CD14-positive monocyte (primary cell): Measurements from ENCODE around the gene ITSN1. TPM values are rescaled to one million over a fixed set of nuclear protein-coding genes. Genes with fewer than 3 reads are reported as not detected.
A peak's percentile ranks its signal among the peaks of the same experiment; 100 is the strongest.

Experiments
- DNase-seq, 3 donors: peaks; one replicate each; pipeline ENCODE4 v3.0.0-alpha.2; 2011 to 2022
- H2AFZ ChIP-seq: 2 replicates; pipeline ENCODE4 v1.6.0; 2012; ENCODE audit warnings: mild to moderate bottlenecking, low read depth, low read length, inconsistent platforms; ENCODE audit not compliant: insufficient read depth, poor library complexity, severe bottlenecking
- H3K27ac ChIP-seq, 2 donors: 1 replicate in 1 of 2; 2 replicates in 1 of 2; pipeline ENCODE4 v1.5.1; 2012 to 2013; ENCODE audit warnings: low read length in 2 of 2, control low read depth in 1 of 2, inconsistent platforms in 1 of 2, low read depth in 1 of 2, mild to moderate bottlenecking in 1 of 2
- H3K27me3 ChIP-seq, 2 donors: one replicate each; pipeline versions ENCODE4 v1.6.0 to v1.6.1; 2011 to 2013; ENCODE audit warnings: low read length in 2 of 2; ENCODE audit not compliant: control insufficient read depth in 2 of 2, insufficient read depth in 2 of 2
- H3K36me3 ChIP-seq, 2 donors: replicated peaks in 1 of 2; 1 replicate in 1 of 2; 2 replicates in 1 of 2; pipeline versions ENCODE4 v1.5.1 to v1.6.1; 2012 to 2013; ENCODE audit warnings: low read length in 2 of 2, control low read depth in 1 of 2, inconsistent platforms in 1 of 2, mild to moderate bottlenecking in 1 of 2; ENCODE audit not compliant: insufficient read depth in 2 of 2, control insufficient read depth in 1 of 2
- H3K4me1 ChIP-seq, 2 donors: 1 replicate in 1 of 2; 2 replicates in 1 of 2; pipeline versions ENCODE4 v1.5.1 to v1.6.1; 2012 to 2013; ENCODE audit warnings: low read length in 2 of 2, control low read depth in 1 of 2, inconsistent platforms in 1 of 2, mild to moderate bottlenecking in 1 of 2, moderate library complexity in 1 of 2; ENCODE audit not compliant: insufficient read depth in 2 of 2, control insufficient read depth in 1 of 2
- H3K4me2 ChIP-seq: replicated peaks from 2 replicates; pipeline ENCODE3; 2012; ENCODE audit warnings: low read length, moderate library complexity, mild to moderate bottlenecking; ENCODE audit not compliant: poor library complexity, severe bottlenecking; ENCODE audit errors: extremely low read depth
- H3K4me3 ChIP-seq, 3 experiments: fragments of 200-600 bp in 1 of 3; sonication (generic) in 1 of 3; replicated peaks in 1 of 3; 1 replicate in 2 of 3; 2 replicates in 1 of 3; pipeline ENCODE4 v1.5.1; 2011 to 2013; ENCODE audit warnings: low read length in 3 of 3, mild to moderate bottlenecking in 3 of 3, control low read depth in 2 of 3, low read depth in 2 of 3, inconsistent platforms in 1 of 3, moderate library complexity in 1 of 3
- H3K79me2 ChIP-seq: 2 replicates; pipeline ENCODE4 v1.6.0; 2012; ENCODE audit warnings: mild to moderate bottlenecking, control low read depth, inconsistent platforms, low read length, moderate library complexity; ENCODE audit not compliant: insufficient read depth
- H3K9ac ChIP-seq: 2 replicates; pipeline ENCODE4 v1.6.0; 2017; ENCODE audit warnings: low read length, mild to moderate bottlenecking; ENCODE audit not compliant: insufficient read depth, poor library complexity, severe bottlenecking
- H3K9me3 ChIP-seq, 2 donors: replicated peaks in 1 of 2; 1 replicate in 1 of 2; 2 replicates in 1 of 2; pipeline versions ENCODE4 v1.5.1 to v1.6.1; 2012 to 2013; ENCODE audit warnings: low read length in 2 of 2, control low read depth in 1 of 2; ENCODE audit not compliant: control insufficient read depth in 1 of 2, insufficient read depth in 1 of 2
- H4K20me1 ChIP-seq: 2 replicates; pipeline ENCODE4 v1.6.0; 2012; ENCODE audit warnings: mild to moderate bottlenecking, low read length, control low read depth, moderate library complexity; ENCODE audit not compliant: insufficient read depth
- H3K27ac Mint-ChIP-seq, 7 donors: one replicate each; pipeline ENCODE4 v1.8.0; 2020; ENCODE audit warnings: mild to moderate bottlenecking in 7 of 7, mixed read lengths in 7 of 7, moderate library complexity in 6 of 7, inconsistent platforms in 2 of 7
- H3K27me3 Mint-ChIP-seq, 3 donors: one replicate each; pipeline ENCODE4 v1.8.0; 2021 to 2022; ENCODE audit warnings: low read depth in 3 of 3, mild to moderate bottlenecking in 3 of 3, mixed read lengths in 3 of 3, moderate library complexity in 3 of 3, inconsistent platforms in 1 of 3
- H3K36me3 Mint-ChIP-seq, 2 donors: one replicate each; pipeline ENCODE4 v1.8.0; 2020; ENCODE audit warnings: mixed read lengths in 2 of 2, inconsistent platforms in 1 of 2, mild to moderate bottlenecking in 1 of 2
- H3K4me1 Mint-ChIP-seq: one replicate; pipeline ENCODE4 v1.8.0; 2020; ENCODE audit warnings: mild to moderate bottlenecking, mixed read lengths
- H3K4me3 Mint-ChIP-seq, 2 donors: one replicate each; pipeline ENCODE4 v1.8.0; 2020; ENCODE audit warnings: mild to moderate bottlenecking in 2 of 2, mixed read lengths in 2 of 2, moderate library complexity in 1 of 2
- H3K9me3 Mint-ChIP-seq, 7 donors: one replicate each; pipeline ENCODE4 v1.8.0; 2020 to 2022; ENCODE audit warnings: mixed read lengths in 7 of 7, mild to moderate bottlenecking in 6 of 7, moderate library complexity in 6 of 7, inconsistent platforms in 2 of 7
- CTCF ChIP-seq: fragments of 200-600 bp; IDR thresholded peaks from one replicate; pipeline ENCODE4 v1.8.0; 2022; ENCODE audit warnings: antibody characterized with exemption, mild to moderate bottlenecking
- WGBS: methylation state at CpG from one replicate; pipeline ENCODE4 v1.1.5; 2013; ENCODE audit warnings: missing lambda C conversion rate; ENCODE audit not compliant: insufficient coverage; 5-methylcytosine and 5-hydroxymethylcytosine counted together
- intact Hi-C, 2 donors: fragments of 100-400 bp; cut with micrococcal nuclease; formaldehyde crosslinking; loops; one replicate each; pipeline versions ENCODE4 v1.15.0 to v1.15.1; 2023
- polyA plus RNA-seq, 3 donors: library from polyadenylated mRNA; depleted of rRNA in 1 of 3; unstranded in 2 of 3; stranded (reverse) in 1 of 3; fragments of 300-500 nt in 2 of 3; fragments of >200 nt in 1 of 3; fragmentation: Illumina TruSeq in 2 of 3; gene quantifications; 1 replicate in 2 of 3; 2 replicates in 1 of 3; pipeline ENCODE4 v1.2.3, GENCODE V29; 2012 to 2021

Gene ITSN1
- polyA plus RNA-seq, 3 donors: 4.7 to 10.3 (median 5.1) TPM

- no peak for DNase-seq
- WGBS: 100% methylated on average over 3 of the region's 5 CpGs
- intact Hi-C loops: loop anchor here (10.0 kb wide), 2 partner anchors 291 to 701 kb away; partner anchors contain the start of gene RCAN1 (in 1 of the 2)
Measured at GRCh38 chr21:33914188-33914587, 271.9 kb downstream of the ITSN1 start.

More at GRCh38 chr21:33914188-33914587, 271.9 kb downstream of the ITSN1 start:
- Histone ChIP-seq H3K9ac (no peak overlapping the region), H3K4me1 (peaks cover 12 to 19% of the 10 kb centered on the region in 2 donors), H4K20me1 (no peaks in the 10 kb centered on the region), H3K27ac (no peak overlapping the region), H3K4me2 (peak overlapping the region; percentile 86), H2AFZ (no peak overlapping the region), H3K4me3 (no peak overlapping the region), H3K79me2 (peaks cover 42% of the 10 kb centered on the region), H3K27me3 (no peaks in the 10 kb centered on the region), H3K9me3 (no peaks in the 10 kb centered on the region), H3K36me3 (peaks cover 39 to 47% of the 10 kb centered on the region in 2 donors)
- H3K27ac Mint-ChIP-seq: no peak overlapping the region
- peaks cover 36 to 43% of the 10 kb centered on the region in 2 donors for H3K36me3 Mint-ChIP-seq
- H3K4me3 Mint-ChIP-seq: no peak overlapping the region
- H3K4me1 Mint-ChIP-seq: peaks cover 16% of the 10 kb centered on the region
- H3K9me3 Mint-ChIP-seq: peaks cover 0 to 3% (median 0%) of the 10 kb centered on the region in 7 donors
- H3K27me3 Mint-ChIP-seq: peaks cover 0 to 2% (median 2%) of the 10 kb centered on the region in 3 donors
- no peak for TF ChIP-seq CTCF
